Stimulated activated CD8-positive, alpha-beta memory T cell treated with anti-CD3 and anti-CD28 coated beads, Interleukin-15, amount 100 ng/mL, for 4 hours (primary cell): ENCODE results near the gene NEK11.

Experiments
- DNase-seq, 2 donors: peaks; one replicate each; pipeline ENCODE4 v3.0.0-alpha.2; 2020; ENCODE audit warnings: low read depth in 2 of 2

NEK11 gene

GRCh38 chr3:131140891-131141290 is 114.2 kb downstream of the NEK11 start:
- no peak for DNase-seq

DNA sequence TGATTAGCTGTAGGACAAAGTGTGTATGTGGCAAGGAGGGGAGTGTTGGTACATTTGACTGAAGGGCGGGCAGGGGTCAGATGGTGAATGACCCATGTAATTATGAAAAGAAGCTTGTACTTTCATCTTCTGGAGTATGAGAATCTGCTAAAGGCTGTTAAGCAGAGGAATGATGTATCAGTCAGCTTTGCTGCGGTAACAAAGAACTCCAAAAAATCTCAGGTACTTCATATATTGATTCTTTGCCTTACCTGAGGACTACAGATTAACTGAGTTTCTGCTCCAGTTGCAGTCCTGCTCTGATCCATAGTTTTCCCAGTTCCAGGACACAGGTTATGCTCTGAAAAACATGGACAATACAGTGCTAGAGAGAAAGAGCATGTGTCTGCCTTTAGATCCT is 115.1 kb downstream of the NEK11 start:
- no peak for DNase-seq

GRCh38 chr3:131142580-131142979 is 115.9 kb downstream of the NEK11 start:
- no peak for DNase-seq

GRCh38 chr3:131143802-131144201 is 117.1 kb downstream of the NEK11 start:
- DNase-seq = no peak

DNA sequence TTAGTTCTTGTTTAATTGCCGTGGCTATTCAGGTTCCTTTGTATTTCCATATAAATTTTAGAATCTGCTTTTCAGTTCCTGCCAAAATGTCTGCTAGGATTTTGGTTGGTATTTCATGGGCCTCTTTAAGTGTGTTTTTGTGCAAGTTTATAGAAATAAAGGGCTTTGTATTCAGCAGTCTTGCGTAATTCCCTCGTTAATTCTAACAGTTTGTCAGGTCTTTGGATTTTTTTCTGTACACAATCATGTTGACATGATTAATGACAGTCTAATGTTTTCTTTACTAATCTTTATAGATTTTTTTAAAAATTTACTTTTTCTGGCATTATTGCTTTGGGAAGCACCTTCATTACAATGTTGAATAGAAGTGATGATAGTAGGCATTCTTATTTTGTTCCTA is 120.9 kb downstream of the NEK11 start:
- DNase-seq = no peak

GRCh38 chr3:131158434-131158833 is 131.8 kb downstream of the NEK11 start:
- DNase-seq = no peak

DNA sequence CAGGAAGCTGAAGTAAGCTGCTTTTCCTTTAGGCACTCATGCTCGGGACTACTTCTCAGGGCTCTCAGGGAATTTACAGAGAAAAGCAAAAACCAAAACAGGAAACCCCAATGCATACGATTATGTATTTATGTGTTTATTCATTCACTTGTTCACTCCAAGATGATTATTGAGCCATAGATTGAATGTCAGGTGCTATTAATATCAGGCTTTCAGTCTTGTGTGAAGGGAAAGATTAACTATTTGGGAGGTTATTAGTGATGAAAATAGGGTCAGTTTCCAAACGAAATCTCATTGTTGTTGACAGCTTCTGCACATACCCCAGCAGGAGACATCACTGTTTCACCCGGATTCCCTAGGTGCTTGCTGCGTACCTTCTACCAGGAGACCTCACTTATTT is 135.8 kb downstream of the NEK11 start:
- DNase-seq = no peak

DNA sequence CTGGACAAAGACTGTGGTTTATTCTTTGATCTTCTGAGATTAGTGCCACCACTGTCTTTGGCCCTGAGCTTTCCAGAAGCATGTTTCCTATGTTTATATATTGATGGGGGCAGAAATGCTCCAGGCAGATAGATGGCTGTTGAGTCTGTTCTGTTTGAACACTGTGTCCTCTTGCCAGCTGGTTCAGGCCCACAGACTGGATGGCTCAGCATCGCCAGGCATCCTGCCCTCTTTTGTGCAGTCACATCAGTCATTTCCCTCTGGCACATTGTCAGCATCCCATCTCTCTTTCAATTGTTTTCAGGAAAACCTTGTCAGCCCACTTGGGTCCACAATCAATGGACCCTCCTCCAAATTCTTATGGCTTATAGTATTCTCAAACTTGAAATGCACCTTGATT is 141.2 kb downstream of the NEK11 start:
- DNase-seq = no peak

- DNase-seq = no peak
These were observed 142.7 kb downstream of the NEK11 start for GRCh38 chr3:131169331-131169730.

GRCh38 chr3:131172502-131173200 is 146.0 kb downstream of the NEK11 start:
- DNase-seq = no peak

GRCh38 chr3:131174752-131175151 is 148.1 kb downstream of the NEK11 start:
- no peak for DNase-seq

DNA sequence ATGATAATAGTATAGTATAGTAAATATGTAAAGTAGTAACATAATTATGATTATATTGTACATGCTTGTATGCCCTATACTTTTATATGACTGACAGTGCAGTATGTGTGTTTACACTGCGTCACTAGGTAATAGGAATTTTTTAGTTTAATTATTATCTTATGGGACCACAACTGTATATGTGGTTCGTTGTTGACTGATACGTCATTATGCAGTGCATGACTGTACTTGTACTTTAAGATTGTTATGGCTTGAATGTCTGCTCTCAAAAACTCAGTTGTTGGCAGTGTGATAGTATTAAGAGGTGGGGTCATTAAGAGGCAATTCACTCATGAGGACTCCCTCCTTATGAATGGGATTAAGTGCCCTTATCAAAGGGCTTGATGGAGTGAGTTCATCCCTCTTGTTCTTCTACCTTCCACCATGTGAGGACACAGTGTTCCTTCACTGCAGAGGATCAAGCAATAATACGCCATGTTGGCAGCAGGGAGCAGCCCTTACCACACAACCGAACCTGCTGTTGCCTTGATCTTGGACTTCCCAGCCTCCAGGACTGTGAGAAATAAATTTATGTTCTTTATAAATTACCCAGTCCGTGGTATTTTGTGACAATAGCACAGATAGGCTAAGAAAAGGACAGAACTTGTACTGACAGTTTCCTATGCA is 152.2 kb downstream of the NEK11 start:
- no peak for DNase-seq

GRCh38 chr3:131192701-131193100 is 166.0 kb downstream of the NEK11 start:
- DNase-seq = no peak

DNA sequence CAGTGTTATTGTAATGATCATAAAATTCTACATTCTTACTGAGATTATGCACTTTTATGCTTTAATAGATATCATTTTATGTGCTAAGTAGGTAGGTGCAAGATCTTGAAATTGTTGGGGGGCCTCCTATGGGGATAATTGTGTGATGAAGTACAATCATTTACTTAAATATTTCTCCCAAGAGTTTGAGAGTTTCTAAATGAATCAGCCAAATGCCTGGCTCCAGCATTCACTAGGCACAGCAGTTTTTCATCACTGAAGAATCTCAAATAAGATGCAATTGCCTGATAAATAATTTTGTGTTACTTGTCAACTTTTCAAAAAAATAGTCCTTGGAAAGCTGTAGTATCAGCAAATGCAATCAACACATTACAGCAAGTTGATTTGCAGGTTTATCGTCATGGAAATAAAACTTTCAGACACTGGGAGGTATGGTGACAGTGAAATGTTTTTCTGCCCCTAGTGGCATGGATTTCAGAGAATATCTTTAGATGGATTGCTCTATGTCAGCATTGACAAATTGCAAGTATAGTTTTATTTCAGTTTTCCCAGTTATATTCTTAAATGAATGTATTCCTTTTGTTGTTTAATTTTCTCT is 167.1 kb downstream of the NEK11 start:
- DNase-seq = no peak

GRCh38 chr3:131194816-131195215 is 168.1 kb downstream of the NEK11 start:
- DNase-seq = no peak

DNA sequence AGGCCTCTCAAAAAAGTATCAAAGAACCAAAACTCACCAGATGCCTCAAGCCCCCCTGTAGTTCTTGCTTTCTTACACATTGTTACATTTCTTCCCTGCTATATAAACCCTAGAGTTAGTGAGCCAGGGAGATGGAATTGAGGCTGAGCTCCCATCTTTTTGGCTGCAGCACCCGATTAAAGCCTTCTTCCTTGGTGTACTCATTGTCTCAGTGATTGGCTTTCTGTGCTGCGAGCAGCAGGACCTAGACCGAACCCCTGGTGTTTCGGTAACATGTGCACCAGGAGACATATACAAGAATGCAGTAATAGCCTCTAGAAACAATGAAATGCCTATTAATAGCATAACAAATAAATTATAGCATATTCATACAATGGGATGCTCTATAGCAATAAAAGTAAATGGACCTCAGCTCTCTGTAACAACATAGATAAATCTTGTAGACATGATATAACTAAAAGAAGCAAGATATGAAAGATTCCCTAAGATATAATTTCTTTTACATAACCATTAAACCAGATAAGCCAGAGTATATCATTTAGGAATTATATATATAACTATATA is 174.0 kb downstream of the NEK11 start:
- no peak for DNase-seq

DNA sequence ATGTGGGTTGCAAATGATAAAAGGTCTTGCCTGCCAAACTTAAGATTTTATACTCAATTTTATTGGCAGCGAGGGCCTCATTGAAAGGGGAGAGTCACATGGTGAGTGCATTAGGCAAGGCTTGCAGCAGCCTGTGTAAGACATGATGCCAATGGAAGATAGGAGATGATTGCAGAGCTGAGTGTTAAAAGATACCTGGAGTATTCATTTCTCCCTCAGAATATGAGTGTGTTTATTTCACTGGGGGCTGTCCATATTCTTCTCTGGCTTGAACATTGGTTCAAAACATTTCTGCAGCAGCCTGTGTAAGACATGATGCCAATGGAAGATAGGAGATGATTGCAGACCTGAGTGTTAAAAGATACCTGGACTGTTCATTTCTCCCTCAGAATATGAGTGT is 189.7 kb downstream of the NEK11 start:
- DNase-seq = no peak

- no peak for DNase-seq
These were observed 190.1 kb downstream of the NEK11 start for GRCh38 chr3:131216801-131217200.

- DNase-seq = no peak
These were observed 190.6 kb downstream of the NEK11 start for GRCh38 chr3:131217296-131217741.

GRCh38 chr3:131218196-131218595 is 191.5 kb downstream of the NEK11 start:
- DNase-seq = no peak

GRCh38 chr3:131221731-131222130 is 195.1 kb downstream of the NEK11 start:
- no peak for DNase-seq

GRCh38 chr3:131222599-131222998 is 195.9 kb downstream of the NEK11 start:
- no peak for DNase-seq
